SJSA1 (cell line): ENCODE measurements around the gene PPARG. TPM values are rescaled to one million over a fixed set of nuclear protein-coding genes. Genes with fewer than 3 reads are reported as not detected.
"Not testable (repeated sequence)": the region's sequence is repeated elsewhere in the genome, so short reads cannot be mapped to it uniquely, and the experiment has no call there.

ENCODE experiments used
- DNase-seq, 2 experiments: peaks; one replicate each; pipeline ENCODE4 v3.0.0-alpha.2; 2015 to 2020; ENCODE audit warnings: low spot score in 2 of 2, low read depth in 1 of 2
- H3K27ac ChIP-seq: fragments of 250-450 bp; sonication (Bioruptor Pico); 2 replicates; pipeline ENCODE4 v1.5.1; 2020; ENCODE audit warnings: mild to moderate bottlenecking, moderate library complexity
- H3K27me3 ChIP-seq: fragments of 250-450 bp; sonication (Bioruptor Pico); replicated peaks from 2 replicates; pipeline ENCODE4 v1.5.1; 2020; ENCODE audit warnings: mild to moderate bottlenecking, moderate library complexity
- H3K36me3 ChIP-seq: fragments of 250-450 bp; sonication (Bioruptor Pico); 2 replicates; pipeline ENCODE4 v1.5.1; 2020; ENCODE audit warnings: mild to moderate bottlenecking
- H3K4me1 ChIP-seq: fragments of 250-450 bp; sonication (Bioruptor Pico); replicated peaks from 2 replicates; pipeline ENCODE4 v1.6.1; 2021; ENCODE audit warnings: mild to moderate bottlenecking
- H3K4me3 ChIP-seq: fragments of 250-450 bp; sonication (Bioruptor Pico); 2 replicates; pipeline ENCODE4 v1.5.1; 2020; ENCODE audit warnings: mild to moderate bottlenecking
- H3K9me3 ChIP-seq: fragments of 250-450 bp; sonication (Bioruptor Pico); replicated peaks from 2 replicates; pipeline ENCODE4 v1.5.1; 2020; ENCODE audit warnings: mild to moderate bottlenecking
- total RNA-seq: library from RNA; depleted of rRNA; stranded (reverse); fragments of >200 nt; shearing (Covaris generic); gene quantifications from 2 replicates; pipeline ENCODE4 v1.2.3, GENCODE V29; 2014

Gene PPARG
- total RNA-seq, 1 experiment from 2014 or later: 0.39 TPM

- Histone ChIP-seq H3K36me3 (no peaks in the 10 kb centered on the region), H3K27me3 (0 out of 2 replicates have a peak, but pooled peaks cover 6% of the 10 kb centered on the region), H3K4me3 (no peak overlapping the region), H3K4me1 (no peaks in the 10 kb centered on the region), H3K9me3 (no peaks in the 10 kb centered on the region), H3K27ac (no peak overlapping the region)
- DNase-seq: no peak
Measured at GRCh38 chr3:12438318-12438717, 149.4 kb downstream of the PPARG start.

- Histone ChIP-seq H3K4me1 (no peaks in the 10 kb centered on the region), H3K9me3 (no peaks in the 10 kb centered on the region), H3K36me3 (no peaks in the 10 kb centered on the region), H3K4me3 (no peak overlapping the region), H3K27ac (no peak overlapping the region), H3K27me3 (0 out of 2 replicates have a peak, but pooled peaks cover 6% of the 10 kb centered on the region)
- no peak for DNase-seq
Measured at GRCh38 chr3:12439161-12439940, 150.5 kb downstream of the PPARG start.

- H3K4me1 ChIP-seq: no peaks in the 10 kb centered on the region
- no peaks in the 10 kb centered on the region for H3K9me3 ChIP-seq
- no peaks in the 10 kb centered on the region for H3K27me3 ChIP-seq
- H3K27ac ChIP-seq: no peak overlapping the region
- DNase-seq: no peak
- H3K36me3 ChIP-seq: no peaks in the 10 kb centered on the region
- H3K4me3 ChIP-seq: no peak overlapping the region
Measured at GRCh38 chr3:12440927-12441714, 152.3 kb downstream of the PPARG start.

- Histone ChIP-seq H3K4me1 (no peaks in the 10 kb centered on the region), H3K9me3 (no peaks in the 10 kb centered on the region), H3K4me3 (no peak overlapping the region), H3K36me3 (no peaks in the 10 kb centered on the region), H3K27ac (no peak overlapping the region), H3K27me3 (no peaks in the 10 kb centered on the region)
- no peak for DNase-seq
Measured at GRCh38 chr3:12442654-12443501, 154.0 kb downstream of the PPARG start.

- Histone ChIP-seq H3K27me3 (no peaks in the 10 kb centered on the region), H3K27ac (no peak overlapping the region), H3K4me3 (no peak overlapping the region), H3K9me3 (no peaks in the 10 kb centered on the region), H3K36me3 (no peaks in the 10 kb centered on the region), H3K4me1 (no peaks in the 10 kb centered on the region)
- no peak for DNase-seq
Measured at GRCh38 chr3:12443781-12444522, 155.1 kb downstream of the PPARG start.

GRCh38 chr3:12444582-12445471 is 156.0 kb downstream of the PPARG start:
- DNase-seq: no peak
- no peaks in the 10 kb centered on the region for H3K27me3 ChIP-seq

GRCh38 chr3:12445523-12446240 is 156.8 kb downstream of the PPARG start:
- Histone ChIP-seq H3K9me3 (no peaks in the 10 kb centered on the region), H3K27ac (no peak overlapping the region), H3K27me3 (no peaks in the 10 kb centered on the region), H3K36me3 (no peaks in the 10 kb centered on the region), H3K4me1 (no peaks in the 10 kb centered on the region), H3K4me3 (no peak overlapping the region)
- DNase-seq: no peak

More at GRCh38 chr3:12444582-12445471, 156.0 kb downstream of the PPARG start:
- no peak overlapping the region for H3K4me3 ChIP-seq
- no peaks in the 10 kb centered on the region for H3K9me3 ChIP-seq
- no peak overlapping the region for H3K27ac ChIP-seq
- no peaks in the 10 kb centered on the region for H3K36me3 ChIP-seq
- no peaks in the 10 kb centered on the region for H3K4me1 ChIP-seq

- Histone ChIP-seq H3K9me3 (no peaks in the 10 kb centered on the region), H3K4me3 (no peak overlapping the region), H3K36me3 (no peaks in the 10 kb centered on the region), H3K27me3 (no peaks in the 10 kb centered on the region), H3K4me1 (no peaks in the 10 kb centered on the region), H3K27ac (no peak overlapping the region)
- no peak for DNase-seq
Measured at GRCh38 chr3:12446298-12446697, 157.4 kb downstream of the PPARG start.

- no peaks in the 10 kb centered on the region for H3K9me3 ChIP-seq
- no peaks in the 10 kb centered on the region for H3K27me3 ChIP-seq
- no peak for DNase-seq
- no peak overlapping the region for H3K4me3 ChIP-seq
- no peak overlapping the region for H3K27ac ChIP-seq
- H3K36me3 ChIP-seq: no peaks in the 10 kb centered on the region
- no peaks in the 10 kb centered on the region for H3K4me1 ChIP-seq
Measured at GRCh38 chr3:12447075-12447474, 158.2 kb downstream of the PPARG start.

GRCh38 chr3:12448404-12449202 is 159.7 kb downstream of the PPARG start:
- not testable (repeated sequence) for DNase-seq, H3K4me1 ChIP-seq, H3K27ac ChIP-seq, H3K36me3 ChIP-seq, H3K4me3 ChIP-seq, H3K9me3 ChIP-seq, H3K27me3 ChIP-seq

- no peak for DNase-seq
- H3K36me3 ChIP-seq: no peaks in the 10 kb centered on the region
- H3K27me3 ChIP-seq: no peaks in the 10 kb centered on the region
- H3K4me1 ChIP-seq: no peaks in the 10 kb centered on the region
- no peak overlapping the region for H3K27ac ChIP-seq
- no peaks in the 10 kb centered on the region for H3K9me3 ChIP-seq
- H3K4me3 ChIP-seq: no peak overlapping the region
Measured at GRCh38 chr3:12449889-12450682, 161.2 kb downstream of the PPARG start.
